Effector CD8-positive, alpha-beta T cell (primary cell): ENCODE data around the gene MORN1.
"Not testable (repeated sequence)": the region's sequence is repeated elsewhere in the genome, so short reads cannot be mapped to it uniquely, and the experiment has no call there.

Source experiments
- DNase-seq: peaks from one replicate; lab custom pipeline; 2025; lab: John Stamatoyannopoulos, UW

Gene MORN1

GRCh38 chr1:2339206-2340085 lies 51.9 kb downstream of the MORN1 start:
- DNase-seq = no peak

GRCh38 chr1:2337501-2337900 lies 53.9 kb downstream of the MORN1 start:
- DNase-seq = no peak

GRCh38 chr1:2337081-2337480 lies 54.3 kb downstream of the MORN1 start:
- no peak for DNase-seq

- no peak for DNase-seq
Observed at GRCh38 chr1:2336499-2336898, 54.9 kb downstream of the MORN1 start.

GRCh38 chr1:2335721-2336455 lies 55.5 kb downstream of the MORN1 start:
- no peak for DNase-seq

GRCh38 chr1:2334883-2335534 lies 56.3 kb downstream of the MORN1 start:
- no peak for DNase-seq

GRCh38 chr1:2334366-2334765 lies 57.0 kb downstream of the MORN1 start:
- no peak for DNase-seq

- DNase-seq = not testable (repeated sequence)
Observed at GRCh38 chr1:2331580-2331979, 59.8 kb downstream of the MORN1 start.

- no peak for DNase-seq
Observed at GRCh38 chr1:2331200-2331544, 60.2 kb downstream of the MORN1 start.

GRCh38 chr1:2330519-2331199 lies 60.7 kb downstream of the MORN1 start:
- DNase-seq = no peak

GRCh38 chr1:2330035-2330434 lies 61.3 kb downstream of the MORN1 start:
- DNase-seq = no peak

GRCh38 chr1:2328676-2329455 lies 62.5 kb downstream of the MORN1 start:
- no peak for DNase-seq

- DNase-seq = no peak
Observed at GRCh38 chr1:2327841-2328240, 63.5 kb downstream of the MORN1 start.

- not testable (repeated sequence) for DNase-seq
Observed at GRCh38 chr1:2327162-2327561, 64.2 kb downstream of the MORN1 start.

GRCh38 chr1:2326524-2326923 lies 64.8 kb downstream of the MORN1 start:
- no peak for DNase-seq

- DNase-seq = no peak
Observed at GRCh38 chr1:2324553-2325366, 66.6 kb downstream of the MORN1 start.

- DNase-seq = no peak
Observed at GRCh38 chr1:2323451-2323974, 67.8 kb downstream of the MORN1 start.

GRCh38 chr1:2322581-2323211 lies 68.7 kb downstream of the MORN1 start:
- no peak for DNase-seq

- no peak for DNase-seq
Observed at GRCh38 chr1:2322065-2322571, 69.2 kb downstream of the MORN1 start.
